Measurements from ENCODE around the gene JUN. TPM values are rescaled to one million over a fixed set of nuclear protein-coding genes. Genes with fewer than 3 reads are reported as not detected.

Gene JUN
- total RNA-seq, 1 experiment from 2014 or later: 82.2 TPM

DNA sequence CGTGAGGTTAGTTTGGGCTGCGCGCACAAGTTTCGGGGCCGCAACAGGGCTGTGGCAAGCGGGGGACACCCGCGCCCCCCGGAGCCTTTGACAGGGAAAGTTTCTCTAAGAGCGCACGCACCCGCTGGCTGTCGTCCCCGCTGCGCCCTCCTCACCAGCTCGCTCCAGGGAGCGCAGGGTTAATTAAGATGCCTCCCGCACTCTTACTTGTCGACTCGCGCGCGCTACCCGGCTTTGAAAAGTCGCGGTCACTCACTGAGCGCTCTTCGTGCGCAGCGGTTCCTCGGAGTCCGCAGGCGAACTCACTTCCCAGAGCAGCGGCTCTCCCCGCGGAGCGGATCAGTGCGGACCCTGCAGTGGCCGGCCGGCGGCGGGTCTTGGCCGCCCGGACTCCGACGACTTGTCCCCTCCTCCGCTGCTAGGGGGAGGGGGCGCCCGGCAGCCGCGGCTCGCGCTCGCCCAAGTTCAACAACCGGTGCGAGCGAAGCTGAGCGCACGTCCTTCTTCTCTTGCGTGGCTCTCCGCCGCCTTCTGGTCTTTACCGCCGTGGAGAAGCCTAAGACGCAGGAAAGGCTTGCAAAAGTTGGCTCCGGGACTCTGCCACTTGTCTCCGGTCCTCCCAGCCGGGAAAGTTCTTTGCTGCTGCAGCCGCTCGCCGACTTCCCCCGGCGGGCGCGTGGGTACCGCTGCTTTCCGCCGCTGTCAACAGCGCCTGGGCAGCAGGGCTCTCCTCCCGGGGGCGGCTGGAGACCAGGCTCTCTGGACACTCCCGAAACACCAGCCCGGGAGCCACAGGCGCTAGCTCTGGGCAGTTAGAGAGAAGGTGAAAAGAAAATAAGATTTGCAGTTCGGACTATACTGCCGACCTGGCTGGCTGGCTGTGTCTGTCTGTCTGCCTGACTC is 506 bp downstream of the JUN start:
- no peak for DNase-seq (ENCODE audit: low spot score)

DNA sequence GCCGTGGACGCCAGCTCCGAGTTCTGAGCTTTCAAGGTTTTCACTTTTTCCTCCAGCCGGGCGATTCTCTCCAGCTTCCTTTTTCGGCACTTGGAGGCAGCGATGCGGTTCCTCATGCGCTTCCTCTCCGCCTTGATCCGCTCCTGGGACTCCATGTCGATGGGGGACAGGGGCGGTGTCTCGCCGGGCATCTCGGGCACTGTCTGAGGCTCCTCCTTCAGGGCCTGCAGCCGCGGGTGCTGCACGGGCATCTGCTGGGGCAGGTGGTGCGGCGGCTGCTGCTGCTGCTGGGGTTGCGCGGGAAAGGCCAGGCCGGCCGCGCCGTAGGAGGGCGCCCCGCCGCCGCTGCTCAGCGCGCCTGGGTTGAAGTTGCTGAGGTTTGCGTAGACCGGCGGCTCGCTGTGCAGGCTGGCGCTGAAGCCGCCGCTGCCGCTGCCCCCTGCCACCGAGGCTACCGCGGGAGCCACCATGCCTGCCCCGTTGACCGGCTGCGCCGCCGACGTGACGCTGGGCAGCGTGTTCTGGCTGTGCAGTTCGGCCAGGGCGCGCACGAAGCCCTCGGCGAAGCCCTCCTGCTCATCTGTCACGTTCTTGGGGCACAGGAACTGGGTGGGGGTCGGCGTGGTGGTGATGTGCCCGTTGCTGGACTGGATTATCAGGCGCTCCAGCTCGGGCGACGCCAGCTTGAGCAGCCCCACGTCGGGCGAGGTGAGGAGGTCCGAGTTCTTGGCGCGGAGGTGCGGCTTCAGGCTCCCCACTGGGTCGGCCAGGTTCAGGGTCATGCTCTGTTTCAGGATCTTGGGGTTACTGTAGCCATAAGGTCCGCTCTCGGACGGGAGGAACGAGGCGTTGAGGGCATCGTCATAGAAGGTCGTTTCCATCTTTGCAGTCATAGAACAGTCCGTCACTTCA is 1.4 kb downstream of the JUN start:
- DNase-seq (ENCODE audit: low spot score): no peak

DNA sequence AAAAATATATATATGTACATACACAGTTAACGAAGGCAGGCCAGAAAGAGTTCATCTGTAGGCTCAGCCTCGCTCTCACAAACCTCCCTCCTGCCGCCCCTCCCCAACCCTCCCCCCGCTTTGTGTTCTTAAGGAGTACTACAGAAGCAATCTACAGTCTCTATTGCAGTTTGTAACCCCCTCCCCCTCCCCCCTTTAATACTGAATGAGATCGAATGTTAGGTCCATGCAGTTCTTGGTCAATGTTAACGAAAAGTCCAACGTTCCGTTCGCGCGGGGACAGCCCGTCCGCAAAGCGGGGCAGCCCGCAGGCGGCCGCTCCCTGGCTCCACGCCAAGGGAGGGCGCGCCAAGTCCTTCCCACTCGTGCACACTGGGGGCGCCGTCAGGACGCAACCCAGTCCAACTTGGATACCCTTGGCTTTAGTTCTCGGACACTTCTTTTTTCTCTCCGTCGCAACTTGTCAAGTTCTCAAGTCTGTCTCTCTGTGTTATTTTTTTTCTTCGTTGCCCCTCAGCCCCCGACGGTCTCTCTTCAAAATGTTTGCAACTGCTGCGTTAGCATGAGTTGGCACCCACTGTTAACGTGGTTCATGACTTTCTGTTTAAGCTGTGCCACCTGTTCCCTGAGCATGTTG is 2.2 kb downstream of the JUN start:
- no peak for DNase-seq (ENCODE audit: low spot score)

DNA sequence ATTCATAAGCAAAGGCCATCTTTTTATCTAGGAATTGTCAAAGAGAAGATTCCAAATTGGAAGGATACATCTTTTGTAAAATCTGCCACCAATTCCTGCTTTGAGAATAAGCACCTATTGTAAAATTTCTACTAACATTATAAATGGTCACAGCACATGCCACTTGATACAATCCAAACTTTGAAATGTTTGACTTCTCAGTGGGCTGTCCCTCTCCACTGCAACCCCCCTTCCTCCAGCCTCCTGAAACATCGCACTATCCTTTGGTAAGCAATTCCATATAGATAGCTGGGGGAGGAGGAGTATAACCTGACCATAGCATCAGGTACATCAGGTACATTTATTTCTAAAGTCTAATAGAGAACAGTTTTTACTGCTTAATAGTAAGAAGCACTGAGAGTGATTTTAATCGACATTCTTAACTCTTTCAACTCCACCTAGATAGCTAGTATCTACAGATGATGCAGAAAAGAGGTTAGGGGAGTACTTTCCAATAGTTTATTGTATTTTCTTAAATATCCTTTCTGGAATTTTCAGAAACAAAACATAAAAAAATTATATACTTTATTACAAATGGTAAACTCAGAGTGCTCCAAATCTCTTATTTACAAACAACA is 2.9 kb downstream of the JUN start:
- DNase-seq (ENCODE audit: low spot score): no peak

DNA sequence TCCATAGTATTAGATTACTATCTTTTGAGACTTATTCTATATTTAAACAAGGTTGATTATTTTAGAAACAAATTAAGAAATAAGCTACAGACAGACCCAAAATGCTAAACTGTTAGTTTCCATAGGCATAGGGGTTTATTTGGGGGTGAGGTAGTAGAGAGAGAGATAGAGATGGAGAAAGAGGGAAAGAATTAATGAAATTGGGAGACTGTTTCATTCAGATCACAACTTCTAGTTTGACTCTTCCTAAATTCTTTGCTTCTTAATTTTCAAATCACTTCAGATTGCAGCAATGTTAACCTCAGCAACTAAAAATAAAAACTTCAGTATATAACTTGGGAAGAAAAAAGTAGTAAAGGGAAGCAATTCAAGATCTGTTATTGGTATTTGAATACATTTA is 3.4 kb downstream of the JUN start:
- no peak for DNase-seq (ENCODE audit: low spot score)

DNA sequence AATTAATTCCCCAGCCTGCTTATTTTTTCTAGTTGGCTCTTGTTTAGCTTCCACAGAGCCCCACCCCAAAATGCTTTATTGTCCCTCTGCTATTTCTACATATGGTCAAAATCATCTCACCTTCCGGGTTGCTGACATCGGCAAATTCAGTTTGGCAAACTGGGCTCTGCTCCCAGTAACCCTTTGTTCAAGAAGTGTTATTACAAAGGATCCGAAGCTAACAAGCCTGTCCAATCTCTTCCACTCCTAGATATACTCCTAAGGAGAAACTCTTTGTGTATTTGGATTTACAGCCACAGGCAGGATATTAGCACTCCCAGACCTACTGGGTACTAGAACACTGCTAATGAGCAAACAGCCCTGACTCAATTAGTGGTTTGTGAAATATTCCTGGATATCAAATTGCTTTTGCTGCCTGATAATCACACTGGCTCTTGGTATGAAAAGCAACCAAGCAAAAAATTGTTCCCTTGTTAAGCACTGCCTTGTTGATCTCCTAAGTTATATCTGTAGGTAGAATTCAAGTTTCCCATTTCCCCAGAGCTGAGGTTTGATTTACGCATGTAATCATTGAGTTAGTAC is 4.0 kb downstream of the JUN start:
- DNase-seq (ENCODE audit: low spot score): peak; percentile 68

DNA sequence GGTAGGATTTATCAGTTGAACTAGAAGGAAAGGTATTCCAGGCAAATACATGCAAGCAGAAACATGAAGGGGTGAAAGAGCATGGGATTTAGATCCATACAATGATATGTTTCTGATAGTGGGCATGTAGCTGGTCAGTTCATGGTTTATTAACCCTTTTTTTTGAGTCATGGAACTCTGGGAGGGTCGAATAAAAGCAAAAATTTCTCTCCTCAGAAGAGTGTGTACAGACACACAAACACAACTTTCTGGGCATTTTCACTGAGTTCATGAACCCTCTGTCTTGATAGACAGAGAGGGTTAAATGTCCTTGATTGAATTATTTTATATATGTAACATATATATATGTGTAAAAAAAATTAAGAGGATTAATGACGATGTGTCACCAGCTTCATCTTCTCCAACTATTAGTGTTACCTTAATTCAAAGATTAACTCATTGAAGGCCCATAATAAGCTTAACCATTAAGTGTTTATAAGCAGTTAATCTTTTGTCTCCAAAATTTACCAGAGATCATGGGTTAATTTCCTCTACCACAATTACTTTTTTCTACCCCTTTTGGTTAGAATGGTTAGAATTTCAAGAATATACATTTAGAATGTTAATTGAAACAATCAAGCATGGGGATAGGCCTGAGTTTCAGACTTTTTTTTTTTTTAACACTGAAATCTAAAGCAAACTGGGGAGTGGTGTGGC is 4.6 kb downstream of the JUN start:
- peak; percentile 22 for DNase-seq (ENCODE audit: low spot score)

DNA sequence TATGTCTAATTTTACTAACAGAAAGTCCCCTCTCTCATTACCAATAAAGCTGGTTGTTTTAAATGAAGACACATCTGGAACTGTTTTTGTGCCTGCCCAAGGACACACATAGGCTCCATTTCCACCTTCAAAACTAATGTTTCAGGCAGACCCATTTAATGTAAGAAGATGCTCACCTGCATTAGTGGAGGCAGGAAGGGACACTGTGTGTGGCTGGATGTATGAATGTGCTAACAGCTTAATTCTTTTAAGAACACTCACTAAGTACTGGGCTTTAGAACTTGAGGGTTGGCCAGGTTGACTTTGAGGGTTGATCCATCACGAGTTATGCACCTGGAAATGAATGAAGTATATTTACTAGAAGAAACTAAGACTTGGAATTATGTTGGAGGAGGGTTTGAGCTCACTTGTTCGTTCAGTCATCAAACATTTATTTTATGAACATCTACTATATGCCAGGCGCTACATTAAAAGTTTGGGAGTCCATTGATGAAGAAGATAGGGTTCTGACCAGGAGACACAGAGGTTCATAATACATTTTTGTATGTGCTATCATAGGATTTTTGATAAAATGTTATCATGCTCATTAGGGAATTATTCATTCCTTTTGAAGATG is 5.4 kb downstream of the JUN start:
- DNase-seq (ENCODE audit: low spot score): no peak

DNA sequence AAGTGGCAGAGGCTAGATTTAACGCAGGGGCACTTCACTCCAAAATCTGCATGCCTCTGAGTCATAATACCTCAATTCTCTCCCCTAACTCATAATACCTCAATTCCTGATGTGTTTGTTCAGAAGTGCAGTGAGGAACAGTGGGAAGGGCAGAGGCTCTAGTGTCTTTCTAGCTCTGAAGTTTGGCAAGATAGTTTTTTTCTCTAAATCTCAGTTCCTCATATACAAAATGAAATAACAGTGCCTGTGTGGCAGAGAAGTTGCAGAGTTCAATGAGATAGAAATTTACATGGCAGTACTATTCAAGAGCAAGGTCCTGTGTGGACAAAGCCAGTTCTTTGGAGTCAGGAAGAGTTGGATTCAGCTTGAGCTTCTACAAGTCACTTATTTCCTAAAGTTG is 9.8 kb downstream of the JUN start:
- DNase-seq (ENCODE audit: low spot score): no peak

DNA sequence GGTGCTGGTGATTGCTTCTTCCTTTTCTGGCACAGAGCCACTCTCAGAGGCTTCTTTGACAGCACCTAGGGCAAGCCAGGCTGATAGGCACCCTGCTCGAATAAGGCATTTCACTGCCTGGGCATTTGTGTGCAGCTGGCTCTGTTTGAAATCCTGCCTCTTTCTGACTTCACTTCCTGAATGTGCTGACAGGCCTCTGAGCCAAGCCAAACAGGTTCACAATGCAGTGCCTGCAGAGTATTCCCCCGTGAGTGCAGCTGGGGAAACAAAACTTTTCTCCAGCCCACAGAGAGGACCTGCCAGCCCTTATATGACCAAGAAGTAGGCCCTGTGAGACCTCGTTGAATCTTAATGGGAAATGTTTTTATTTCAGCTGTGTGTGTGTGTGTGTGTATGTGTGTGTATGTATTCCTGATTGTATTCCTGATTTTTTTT is 10.4 kb downstream of the JUN start:
- DNase-seq (ENCODE audit: low spot score): no peak

DNA sequence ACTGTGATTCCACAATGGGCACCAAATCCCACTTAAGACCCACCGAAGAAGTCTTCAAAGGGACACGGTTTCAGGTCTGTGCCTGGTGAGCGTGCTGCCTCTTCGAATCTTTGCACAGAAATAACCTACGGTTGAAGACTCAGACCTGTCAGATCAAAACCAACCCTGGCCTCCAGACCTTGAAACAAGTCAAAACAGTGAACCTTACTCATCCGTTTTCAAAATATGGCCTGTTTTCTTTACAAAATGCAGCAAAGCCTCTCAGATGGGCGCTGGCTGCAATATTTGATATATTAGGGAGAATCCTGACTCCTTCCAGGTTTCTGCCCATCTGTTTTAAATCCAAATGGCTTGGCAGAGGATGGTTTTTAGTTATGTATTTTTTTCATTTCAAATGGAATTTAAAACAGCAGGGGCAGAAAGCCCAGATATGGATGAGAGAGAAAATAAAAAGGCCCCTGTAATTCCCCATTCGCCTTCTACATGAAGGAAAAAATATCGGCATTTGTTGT is 14.0 kb downstream of the JUN start:
- no peak for DNase-seq (ENCODE audit: low spot score)

DNA sequence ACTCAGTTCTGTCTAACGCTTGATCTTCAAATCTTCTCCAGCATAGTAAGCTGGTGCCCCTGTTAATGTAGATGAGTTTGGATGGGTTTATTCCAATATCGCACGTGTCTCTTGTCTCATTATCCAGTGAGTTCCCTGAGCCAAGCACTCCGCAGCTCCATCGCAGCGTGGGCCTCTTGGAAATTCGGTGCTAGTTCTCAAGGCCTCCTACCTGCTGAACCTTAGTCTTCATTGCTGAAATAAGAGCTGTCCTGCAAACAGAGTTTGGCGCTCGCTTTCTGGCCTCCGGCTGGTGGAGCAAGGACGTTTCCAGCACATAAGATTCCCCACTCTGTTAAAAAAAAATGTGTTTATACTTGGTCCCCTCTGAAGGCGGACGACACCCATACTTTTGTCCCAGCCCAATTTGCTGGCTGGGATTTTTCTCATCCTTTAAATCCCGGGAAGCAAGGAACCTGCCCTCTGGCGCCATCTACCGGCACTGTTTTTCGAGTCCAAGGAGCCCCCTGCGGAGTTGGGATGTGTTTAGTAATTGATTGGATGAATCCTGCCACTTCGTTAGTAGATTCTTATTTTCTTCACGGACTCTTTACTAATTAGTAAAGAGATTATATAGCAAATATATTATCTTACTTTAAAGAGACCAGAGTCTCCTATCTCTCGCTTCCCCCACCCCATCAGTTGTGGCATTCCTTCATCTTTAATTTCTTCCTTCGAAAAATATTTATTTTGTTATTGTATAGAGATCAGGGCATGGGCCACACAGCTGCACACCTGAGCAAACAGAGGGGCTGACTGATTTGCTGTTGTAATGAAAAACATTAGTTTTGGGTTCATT is 14.7 kb downstream of the JUN start:
- DNase-seq (ENCODE audit: low spot score): peak; percentile 57

DNA sequence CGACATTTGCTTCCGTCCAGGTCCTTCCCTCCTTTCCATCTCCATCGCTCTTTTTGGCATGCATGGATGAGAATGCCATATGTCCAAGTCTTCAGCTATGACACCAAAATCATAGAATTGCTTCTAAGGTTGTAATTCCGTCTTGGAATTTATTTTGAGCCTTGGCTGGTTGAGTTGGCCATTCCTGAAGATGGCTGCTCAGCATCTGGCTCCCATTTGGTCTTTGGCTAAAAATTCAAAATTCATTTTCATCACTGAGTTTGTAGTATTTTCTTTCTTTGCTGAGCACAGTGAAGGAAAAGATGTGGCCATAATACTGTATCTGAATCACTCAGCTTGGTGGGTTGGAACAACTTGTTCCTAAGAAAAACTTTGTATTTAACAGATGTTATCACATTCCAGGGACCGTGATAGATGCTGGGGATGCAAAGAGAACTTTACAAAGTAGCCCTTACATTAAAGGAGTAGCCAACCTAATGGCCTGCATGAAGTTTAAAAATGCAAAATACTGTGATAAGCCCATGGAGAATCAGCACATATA is 15.6 kb downstream of the JUN start:
- no peak for DNase-seq (ENCODE audit: low spot score)

DNA sequence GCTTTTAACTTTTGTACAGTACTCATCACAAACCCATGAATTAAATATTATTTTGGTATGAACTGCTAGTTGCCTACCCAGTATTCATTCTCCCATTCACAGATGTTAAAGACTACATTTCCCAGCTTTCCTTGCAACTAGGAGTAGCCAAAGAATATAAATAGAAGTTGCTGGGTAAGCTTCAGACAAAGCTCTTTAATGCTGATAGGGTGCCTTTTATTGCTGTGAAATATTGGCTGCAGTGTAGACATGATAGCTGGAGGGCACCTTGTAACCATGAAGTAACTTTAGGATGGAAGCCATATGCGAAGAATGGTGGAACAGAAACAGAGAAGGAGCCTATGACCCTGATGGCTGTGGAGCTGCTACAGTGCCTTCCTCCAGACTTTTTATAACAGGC is 16.7 kb downstream of the JUN start:
- no peak for DNase-seq (ENCODE audit: low spot score)

DNA sequence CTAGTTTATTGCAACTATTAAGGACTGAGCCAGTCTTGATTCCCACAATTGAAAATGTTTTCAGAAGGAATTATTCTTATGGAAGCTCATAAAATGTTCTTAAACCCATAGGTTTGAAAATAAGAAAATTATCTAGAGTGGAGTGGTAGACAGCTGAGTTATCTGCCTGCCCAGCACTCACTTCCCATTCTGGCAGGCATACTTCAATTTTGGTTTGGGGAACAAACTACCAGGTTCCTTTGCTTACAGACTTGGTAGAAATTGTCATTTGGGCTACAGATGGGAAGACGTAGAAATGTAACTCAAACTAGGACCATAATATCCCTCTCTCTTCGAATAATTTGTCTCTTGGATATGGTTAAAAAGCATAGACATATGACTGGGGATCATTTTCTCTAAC is 18.4 kb downstream of the JUN start:
- DNase-seq (ENCODE audit: low spot score): no peak

DNA sequence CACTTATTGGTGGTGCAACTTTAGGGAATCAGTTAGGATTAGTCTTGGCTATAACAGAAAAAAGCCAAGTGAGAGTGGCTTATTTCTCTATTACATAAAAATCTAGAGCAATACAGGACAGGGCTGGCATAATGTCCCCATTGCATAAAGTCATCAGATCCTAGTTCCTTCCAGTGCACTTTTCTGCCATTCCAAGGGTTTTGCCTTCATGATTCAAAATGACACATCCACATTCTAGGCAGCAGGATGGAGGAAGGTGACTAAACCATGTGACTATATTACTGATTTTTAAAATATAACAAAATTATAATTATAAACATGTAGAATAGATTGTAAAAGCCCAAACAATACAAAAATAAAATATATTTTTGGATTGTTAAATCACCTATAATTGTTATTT is 18.8 kb downstream of the JUN start:
- DNase-seq (ENCODE audit: low spot score): no peak

DNA sequence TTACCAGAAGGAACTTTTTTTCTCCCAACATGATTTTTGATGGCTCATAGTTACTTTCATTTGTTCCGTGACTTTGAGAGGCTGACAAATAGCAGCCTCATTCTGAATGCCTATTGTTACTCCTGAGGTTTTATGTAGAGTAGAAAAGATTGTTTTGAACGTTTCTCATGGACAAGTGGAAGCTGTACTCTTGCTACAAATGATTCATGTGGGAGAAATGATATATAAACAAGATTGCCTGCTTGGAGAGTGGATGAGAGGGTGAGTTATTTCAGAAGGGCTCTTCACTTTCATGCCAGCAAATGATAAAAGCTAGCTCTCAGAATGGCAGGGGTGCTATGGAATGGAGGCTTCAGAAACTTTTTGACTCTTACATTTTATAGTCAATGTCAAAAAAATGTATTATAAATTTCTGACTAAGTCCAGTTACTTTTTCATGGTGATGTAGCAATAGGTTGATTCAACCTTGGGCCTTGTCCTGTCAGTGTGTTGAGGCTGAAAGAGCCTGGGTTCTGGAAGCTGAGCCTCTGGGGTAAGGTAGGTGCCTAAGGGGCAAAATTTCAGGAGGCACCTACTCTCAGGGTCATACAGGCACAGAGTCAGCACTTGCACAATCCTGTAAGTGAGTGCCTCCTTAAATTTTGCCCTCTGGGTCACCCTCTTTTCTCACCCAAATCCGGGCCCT is 19.4 kb downstream of the JUN start:
- DNase-seq (ENCODE audit: low spot score): peak; percentile 67

DNA sequence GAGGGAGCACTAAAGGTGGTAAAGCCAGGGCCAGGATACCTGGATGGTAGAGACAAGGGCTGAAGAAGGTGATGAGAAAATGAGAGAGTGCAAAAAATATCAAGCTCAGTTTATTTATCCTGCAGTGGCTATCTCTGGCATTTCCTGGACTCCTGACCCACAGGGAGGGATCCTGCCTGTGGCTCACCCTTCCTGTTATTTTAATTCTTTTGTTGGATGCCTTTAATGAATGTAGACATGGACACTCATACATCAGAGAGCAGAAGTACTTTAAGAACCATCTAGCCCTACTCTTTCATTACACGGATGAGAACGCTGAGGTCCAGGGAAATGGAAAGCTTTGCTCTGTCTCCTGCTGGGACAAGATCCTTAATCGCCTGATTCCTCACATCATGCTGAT is 20.6 kb downstream of the JUN start:
- peak; percentile 85 for DNase-seq (ENCODE audit: low spot score)

Data from A172 (cell line).